ENCODE results near the gene ZDHHC16.
"Not testable (repeated sequence)": the region's sequence is repeated elsewhere in the genome, so short reads cannot be mapped to it uniquely, and the experiment has no call there.

The ZDHHC16 gene

GRCh38 chr10:97434557-97434956 is 11.4 kb upstream of the ZDHHC16 start:
- DNase-seq (ENCODE audit: low read depth): no peak

GRCh38 chr10:97435211-97435610 is 10.8 kb upstream of the ZDHHC16 start:
- no peak for DNase-seq (ENCODE audit: low read depth)

- no peak for DNase-seq (ENCODE audit: low read depth)
These were observed 3.7 kb upstream of the ZDHHC16 start for GRCh38 chr10:97442277-97442676.

- DNase-seq (ENCODE audit: low read depth): no peak
These were observed 1.8 kb upstream of the ZDHHC16 start for GRCh38 chr10:97444212-97444611.

- DNase-seq (ENCODE audit: low read depth): no peak
These were observed 636 bp upstream of the ZDHHC16 start for GRCh38 chr10:97445357-97445721.

- DNase-seq (ENCODE audit: low read depth): no peak
These were observed 4.9 kb downstream of the ZDHHC16 start for GRCh38 chr10:97450828-97451227.

GRCh38 chr10:97451605-97452004 is 5.6 kb downstream of the ZDHHC16 start:
- no peak for DNase-seq (ENCODE audit: low read depth)

- no peak for DNase-seq (ENCODE audit: low read depth)
These were observed 6.4 kb downstream of the ZDHHC16 start for GRCh38 chr10:97452352-97452751.

- peak; percentile 21 for DNase-seq (ENCODE audit: low read depth)
These were observed 8.5 kb downstream of the ZDHHC16 start for GRCh38 chr10:97454330-97455036.

- DNase-seq (ENCODE audit: low read depth): no peak
These were observed 10.2 kb downstream of the ZDHHC16 start for GRCh38 chr10:97456034-97456685.

GRCh38 chr10:97456686-97457065 is 10.7 kb downstream of the ZDHHC16 start:
- DNase-seq (ENCODE audit: low read depth): no peak

GRCh38 chr10:97459111-97459510 is 13.1 kb downstream of the ZDHHC16 start:
- DNase-seq (ENCODE audit: low read depth): no peak

GRCh38 chr10:97459933-97460332 is 14.0 kb downstream of the ZDHHC16 start:
- DNase-seq (ENCODE audit: low read depth): no peak

GRCh38 chr10:97462309-97462708 is 16.3 kb downstream of the ZDHHC16 start:
- DNase-seq (ENCODE audit: low read depth): no peak

GRCh38 chr10:97463363-97464132 is 17.6 kb downstream of the ZDHHC16 start:
- DNase-seq (ENCODE audit: low read depth): peak; percentile 36

GRCh38 chr10:97464226-97464625 is 18.3 kb downstream of the ZDHHC16 start:
- no peak for DNase-seq (ENCODE audit: low read depth)

- DNase-seq (ENCODE audit: low read depth): no peak
These were observed 20.0 kb downstream of the ZDHHC16 start for GRCh38 chr10:97465982-97466381.

- DNase-seq (ENCODE audit: low read depth): no peak
These were observed 20.8 kb downstream of the ZDHHC16 start for GRCh38 chr10:97466755-97467154.

GRCh38 chr10:97468162-97468561 is 22.2 kb downstream of the ZDHHC16 start:
- DNase-seq (ENCODE audit: low read depth): no peak

- DNase-seq (ENCODE audit: low read depth): not testable (repeated sequence)
These were observed 22.8 kb downstream of the ZDHHC16 start for GRCh38 chr10:97468781-97469180.

- no peak for DNase-seq (ENCODE audit: low read depth)
These were observed 28.9 kb downstream of the ZDHHC16 start for GRCh38 chr10:97474918-97475317.

GRCh38 chr10:97475936-97476594 is 30.1 kb downstream of the ZDHHC16 start:
- DNase-seq (ENCODE audit: low read depth): peak; percentile 56

- not testable (repeated sequence) for DNase-seq (ENCODE audit: low read depth)
These were observed 33.4 kb downstream of the ZDHHC16 start for GRCh38 chr10:97479410-97479809.
